ENCODE data around the gene UNC5A. TPM values are rescaled to one million over a fixed set of nuclear protein-coding genes. Genes with fewer than 3 reads are reported as not detected.
A peak's percentile ranks its signal among the peaks of the same experiment; 100 is the strongest.

The UNC5A gene
- total and polyA plus RNA-seq, 2 of the 8 experiments (the other 6 are each of a cell fraction or from before 2014, with no cell fraction given): 4.0 to 7.6 TPM

GRCh38 chr5:176874198-176874780 is 63.9 kb downstream of the UNC5A start:
- Histone ChIP-seq H3K27me3 (replicated peaks in 1 of 4; ENCODE audit: control insufficient read depth in 3 of 4, extremely low read depth in 1 of 4, insufficient read depth in 3 of 4, low read length in 3 of 4) (no peaks in the 10 kb centered on the region), H3K9me3 (ENCODE audit: insufficient read depth in 2 of 2, low read depth in 1 of 2, low read length in 1 of 2) (no peaks in the 10 kb centered on the region), H2BK120ac (replicated peaks; ENCODE audit: low read depth, low read length) (no peak overlapping the region), H3K4me1 (replicated peaks in 1 of 4; ENCODE audit: control insufficient read depth in 3 of 4, insufficient read depth in 4 of 4, low read length in 3 of 4) (peaks cover 0 to 6% (median 1%) of the 10 kb centered on the region in 4 experiments; a peak in 4 of 7 replicates), H2AFZ (ENCODE audit: low read length) (no peak overlapping the region), H3K79me2 (ENCODE audit: control insufficient read depth in 1 of 2, insufficient read depth in 2 of 2, low read length in 2 of 2) (no peaks in the 10 kb centered on the region), H4K20me1 (replicated peaks in 1 of 2; ENCODE audit: control insufficient read depth in 1 of 2, insufficient read depth in 2 of 2, low read length in 2 of 2) (no peaks in the 10 kb centered on the region), H4K5ac (ENCODE audit: insufficient read length, low read depth, low read length) (no peak overlapping the region), H2BK20ac (ENCODE audit: low read length) (no peak overlapping the region), H3K79me1 (ENCODE audit: low read depth, low read length) (no peaks in the 10 kb centered on the region), H3K36me3 (ENCODE audit: control insufficient read depth in 2 of 4, insufficient read depth in 4 of 4, low read length in 3 of 4) (no peaks in the 10 kb centered on the region), H4K91ac (replicated peaks; ENCODE audit: insufficient read length, low read length) (no peak overlapping the region), H3K14ac (ENCODE audit: insufficient read length) (no peak overlapping the region), H3K18ac (ENCODE audit: extremely low read depth, low read length) (no peak overlapping the region), H2BK5ac (ENCODE audit: low read depth, low read length) (no peak overlapping the region), H3K23ac (ENCODE audit: insufficient read length) (no peak overlapping the region), H2BK12ac (ENCODE audit: low read depth, low read length) (no peak overlapping the region), H3K4me2 (ENCODE audit: insufficient read depth in 1 of 2, low read depth in 2 of 2, low read length in 2 of 2) (no peak overlapping the region), H3K4ac (replicated peaks; ENCODE audit: insufficient read length, low read depth, low read length) (no peak overlapping the region), H3K4me3 (ENCODE audit: extremely low read depth in 1 of 4, insufficient read depth in 2 of 4, low read depth in 3 of 4, low read length in 4 of 4) (no peak overlapping the region), H3K9ac (replicated peaks in 1 of 4; ENCODE audit: extremely low read depth in 1 of 4, low read depth in 3 of 4, low read length in 3 of 4) (no peak overlapping the region), H3K56ac (replicated peaks; ENCODE audit: insufficient read length, low read depth, low read length) (no peak overlapping the region), H3K23me2 (ENCODE audit: low read depth, low read length) (no peaks in the 10 kb centered on the region), H4K8ac (ENCODE audit: extremely low read depth, insufficient read depth, low read length) (peak overlapping the region; percentile 51; the same call in 1 of the 2 replicates), H2BK15ac (ENCODE audit: low read length) (no peak overlapping the region), H2AK5ac (ENCODE audit: low read depth, low read length) (no peak overlapping the region), H3K27ac (ENCODE audit: low read depth, low read length) (no peak overlapping the region)
- CTCF ChIA-PET (ENCODE audit: partially characterized antibody): interaction anchor here (0.7 to 7.2 kb wide), 11 partner anchors 8 to 213 kb away, joined by 3 to 39 read pairs (median 5); no protein-coding TSS in a partner anchor
- no peak for FAIRE-seq
- 90% methylated on average over 20 of the region's 20 CpGs; no CpG with 5 or more reads in 1 of the 2 experiments for WGBS, 2 experiments (ENCODE audit: extremely low coverage in 1 of 2, insufficient coverage in 1 of 2, insufficient read length in 1 of 2, insufficient replicate concordance in 2 of 2, low coverage in 1 of 2, low lambda C conversion rate in 2 of 2, missing lambda C conversion rate in 1 of 2)
- POLR2A ChIA-PET (ENCODE audit: partially characterized antibody): interaction anchor here (1.3 to 1.6 kb wide), 2 partner anchors 8 to 11 kb away, joined by 5 to 6 read pairs; no protein-coding TSS in a partner anchor
- TF ChIP-seq BCL11A (IDR thresholded peaks at IDR 0.05; ENCODE audit: low read depth in 2 of 2, low read length in 2 of 2) (no peak), E2F6 (IDR thresholded peaks at IDR 0.05) (no peak), EZH2 (IDR thresholded peaks at IDR 0.05; ENCODE audit: low read depth, low read length, severe bottlenecking) (no peak), CHD1 (IDR thresholded peaks at IDR 0.05; ENCODE audit: low read depth, low read length) (no peak), CTCF (IDR thresholded peaks at IDR 0.05; ENCODE audit: control extremely low read depth in 1 of 3, insufficient read depth in 1 of 3, low read depth in 1 of 3, low read length in 3 of 3) (no peak), ZNF274 (IDR thresholded peaks at IDR 0.05; ENCODE audit: borderline replicate concordance, extremely low read depth, low read length) (no peak), KDM1A (IDR thresholded peaks at IDR 0.05; ENCODE audit: borderline replicate concordance, low read length) (no peak), TCF12 (IDR thresholded peaks at IDR 0.05; ENCODE audit: low read depth, low read length) (no peak)
- DNase-seq (ENCODE audit: low read depth in 1 of 2, low spot score in 2 of 2): no peak

Data from H1 (cell line).